Sigmoid colon (tissue), 7 donors: Measurements from ENCODE around the gene GPR65. TPM values are rescaled to one million over a fixed set of nuclear protein-coding genes. Genes with fewer than 3 reads are reported as not detected.

Experiments used
- DNase-seq: peaks from one replicate; pipeline ENCODE4 v3.0.0-alpha.2; 2019
- H3K27ac ChIP-seq, 4 donors: fragments of 200-600 bp; sonication (generic); one replicate each; pipeline ENCODE4 v1.5.1; 2016 to 2019; ENCODE audit warnings: mild to moderate bottlenecking in 1 of 4
- H3K27me3 ChIP-seq, 3 donors: fragments of 200-600 bp; sonication (generic); one replicate each; pipeline ENCODE4 v1.5.1; 2019; ENCODE audit warnings: mild to moderate bottlenecking in 1 of 3
- H3K36me3 ChIP-seq, 4 donors: fragments of 200-600 bp; sonication (generic); one replicate each; pipeline ENCODE4 v1.5.1; 2016 to 2019
- H3K4me1 ChIP-seq, 4 donors: fragments of 200-600 bp; sonication (generic); one replicate each; pipeline ENCODE4 v1.5.1; 2017 to 2019
- H3K4me3 ChIP-seq, 4 donors: fragments of 200-600 bp; sonication (generic); one replicate each; pipeline ENCODE4 v1.5.1; 2017 to 2019; ENCODE audit warnings: mild to moderate bottlenecking in 2 of 4, moderate library complexity in 1 of 4
- H3K9me3 ChIP-seq, 4 donors: fragments of 200-600 bp in 3 of 4; sonication (generic) in 3 of 4; one replicate each; pipeline versions ENCODE4 v1.5.1 to v1.6.1; 2013 to 2019
- EP300 ChIP-seq, 4 donors: sonication (generic); formaldehyde crosslinking; IDR thresholded peaks; one replicate each; pipeline ENCODE4 v1.6.1; 2017; ENCODE audit warnings: antibody characterized with exemption in 4 of 4
- POLR2A ChIP-seq, 2 donors: fragments of 450-650 bp; IDR thresholded peaks; one replicate each; pipeline ENCODE4 v1.6.1; 2016; ENCODE audit warnings: antibody characterized with exemption in 2 of 2, mild to moderate bottlenecking in 2 of 2, moderate library complexity in 2 of 2
- POLR2AphosphoS5 ChIP-seq, 4 donors: sonication (generic); formaldehyde crosslinking; IDR thresholded peaks; one replicate each; pipeline ENCODE4 v1.6.1; 2017; ENCODE audit warnings: antibody characterized with exemption in 4 of 4
- WGBS, 2 donors: extraction: QIAGEN DNeasy Blood & Tissue Kit; methylation state at CpG; one replicate each; pipeline ENCODE4 v1.1.7; 2013; 5-methylcytosine and 5-hydroxymethylcytosine counted together
- intact Hi-C: fragments of 100-400 bp; cut with DNase I; formaldehyde crosslinking; loops from one replicate; pipeline ENCODE4 v1.15.1; 2023
- polyA plus RNA-seq, 3 donors: library from polyadenylated mRNA; stranded (reverse); fragments of 200-250 nt; gene quantifications; one replicate each; pipeline ENCODE4 v1.2.3, GENCODE V29; 2013
- total RNA-seq, 4 donors: library from RNA; depleted of rRNA; stranded (reverse); fragments of >200 nt; gene quantifications; one replicate each; pipeline ENCODE4 v1.1.0, GENCODE V29; 2016
- TF ChIP-seq, protein P1 (sequence below), 4 experiments: fragments of 450-650 bp in 3 of 4; fragments of 200-600 bp in 1 of 4; IDR thresholded peaks; one replicate each; pipeline ENCODE4 v1.5.1; 2016 to 2019; ENCODE audit warnings: antibody characterized with exemption in 4 of 4, mild to moderate bottlenecking in 3 of 4, moderate library complexity in 2 of 4
- donor health status: healthy with polysubstance abuse.
- donor health status: Bipolar disorder and iron deficiency.
- donor health status: healthy.

The GPR65 gene
- total and polyA plus RNA-seq, 7 donors, result 0.92 to 3.2 (median 1.4) TPM

- intact Hi-C loops, result no loop called here
- no peaks in the 10 kb centered on the region for H3K4me1 ChIP-seq
- peaks cover 0 to 75% (median 7%) of the 10 kb centered on the region in 4 donors for H3K36me3 ChIP-seq
- no peak for DNase-seq
- TF ChIP-seq POLR2AphosphoS5 (IDR thresholded peaks at IDR 0.05) (no peak), POLR2A (IDR thresholded peaks at IDR 0.05) (no peak), EP300 (IDR thresholded peaks at IDR 0.05) (no peak)
- TF ChIP-seq, protein P1, sequence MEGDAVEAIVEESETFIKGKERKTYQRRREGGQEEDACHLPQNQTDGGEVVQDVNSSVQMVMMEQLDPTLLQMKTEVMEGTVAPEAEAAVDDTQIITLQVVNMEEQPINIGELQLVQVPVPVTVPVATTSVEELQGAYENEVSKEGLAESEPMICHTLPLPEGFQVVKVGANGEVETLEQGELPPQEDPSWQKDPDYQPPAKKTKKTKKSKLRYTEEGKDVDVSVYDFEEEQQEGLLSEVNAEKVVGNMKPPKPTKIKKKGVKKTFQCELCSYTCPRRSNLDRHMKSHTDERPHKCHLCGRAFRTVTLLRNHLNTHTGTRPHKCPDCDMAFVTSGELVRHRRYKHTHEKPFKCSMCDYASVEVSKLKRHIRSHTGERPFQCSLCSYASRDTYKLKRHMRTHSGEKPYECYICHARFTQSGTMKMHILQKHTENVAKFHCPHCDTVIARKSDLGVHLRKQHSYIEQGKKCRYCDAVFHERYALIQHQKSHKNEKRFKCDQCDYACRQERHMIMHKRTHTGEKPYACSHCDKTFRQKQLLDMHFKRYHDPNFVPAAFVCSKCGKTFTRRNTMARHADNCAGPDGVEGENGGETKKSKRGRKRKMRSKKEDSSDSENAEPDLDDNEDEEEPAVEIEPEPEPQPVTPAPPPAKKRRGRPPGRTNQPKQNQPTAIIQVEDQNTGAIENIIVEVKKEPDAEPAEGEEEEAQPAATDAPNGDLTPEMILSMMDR (IDR thresholded peaks at IDR 0.05), result no peak
- no peaks in the 10 kb centered on the region for H3K9me3 ChIP-seq
- H3K4me3 ChIP-seq, result no peak overlapping the region
- H3K27me3 ChIP-seq, result no peaks in the 10 kb centered on the region
- H3K27ac ChIP-seq, result no peak overlapping the region
Measured at GRCh38 chr14:87967496-87967895, 37.4 kb upstream of the GPR65 start.

- Histone ChIP-seq H3K27me3 (no peaks in the 10 kb centered on the region), H3K36me3 (peaks cover 0 to 63% (median 3%) of the 10 kb centered on the region in 4 donors), H3K4me3 (no peak overlapping the region), H3K27ac (no peak overlapping the region), H3K4me1 (no peaks in the 10 kb centered on the region), H3K9me3 (no peaks in the 10 kb centered on the region)
- intact Hi-C loops, result no loop called here
- no peak for DNase-seq
- WGBS, 2 donors, result 85 to 86% methylated on average over 2 of the region's 2 CpGs
- TF ChIP-seq, protein P1 (IDR thresholded peaks at IDR 0.05), result no peak
- TF ChIP-seq POLR2AphosphoS5 (IDR thresholded peaks at IDR 0.05) (no peak), POLR2A (IDR thresholded peaks at IDR 0.05) (no peak), EP300 (IDR thresholded peaks at IDR 0.05) (no peak)
Measured at GRCh38 chr14:87971010-87971409, 33.9 kb upstream of the GPR65 start.

DNA sequence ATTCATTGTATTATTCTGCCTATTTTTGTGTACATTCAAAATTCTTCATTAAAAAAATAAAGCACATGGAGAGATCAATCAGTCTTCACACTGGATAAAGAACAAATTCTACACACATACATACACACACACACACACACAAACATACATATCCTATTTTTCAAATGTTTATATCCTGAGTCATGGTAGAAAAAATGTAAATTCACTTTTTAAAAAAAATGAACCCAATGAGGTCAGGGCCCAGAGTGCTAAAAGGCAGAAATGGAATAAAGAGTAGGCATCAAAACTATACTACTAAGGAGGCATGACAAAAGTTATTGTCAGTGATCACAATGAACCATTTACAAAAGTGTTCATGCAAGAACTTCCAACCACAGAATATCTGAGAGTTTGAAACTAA lies 29.3 kb upstream of the GPR65 start:
- intact Hi-C loops, result no loop called here
- no peak overlapping the region for H3K4me3 ChIP-seq
- no peak for TF ChIP-seq POLR2AphosphoS5 (IDR thresholded peaks at IDR 0.05)
- TF ChIP-seq EP300 (IDR thresholded peaks at IDR 0.05), result no peak
- TF ChIP-seq POLR2A (IDR thresholded peaks at IDR 0.05), result no peak
- TF ChIP-seq, protein P1 (IDR thresholded peaks at IDR 0.05), result no peak
- no peaks in the 10 kb centered on the region for H3K4me1 ChIP-seq
- DNase-seq, result no peak
- no peaks in the 10 kb centered on the region for H3K9me3 ChIP-seq
- peaks cover 0 to 45% (median 2%) of the 10 kb centered on the region in 4 donors for H3K36me3 ChIP-seq
- no peak overlapping the region for H3K27ac ChIP-seq
- no peaks in the 10 kb centered on the region for H3K27me3 ChIP-seq

GRCh38 chr14:87979689-87980088 lies 25.2 kb upstream of the GPR65 start:
- Histone ChIP-seq H3K9me3 (no peaks in the 10 kb centered on the region), H3K4me3 (no peak overlapping the region), H3K27me3 (no peaks in the 10 kb centered on the region), H3K27ac (no peak overlapping the region), H3K4me1 (no peaks in the 10 kb centered on the region), H3K36me3 (peaks cover 0 to 48% (median 4%) of the 10 kb centered on the region in 4 donors)
- WGBS, 2 donors, result 91 to 99% methylated on average over 1 of the region's 1 CpG
- no peak for TF ChIP-seq POLR2A (IDR thresholded peaks at IDR 0.05)
- no peak for TF ChIP-seq POLR2AphosphoS5 (IDR thresholded peaks at IDR 0.05)
- TF ChIP-seq, protein P1 (IDR thresholded peaks at IDR 0.05), result no peak
- TF ChIP-seq EP300 (IDR thresholded peaks at IDR 0.05), result no peak
- no peak for DNase-seq
- intact Hi-C loops, result no loop called here

DNA sequence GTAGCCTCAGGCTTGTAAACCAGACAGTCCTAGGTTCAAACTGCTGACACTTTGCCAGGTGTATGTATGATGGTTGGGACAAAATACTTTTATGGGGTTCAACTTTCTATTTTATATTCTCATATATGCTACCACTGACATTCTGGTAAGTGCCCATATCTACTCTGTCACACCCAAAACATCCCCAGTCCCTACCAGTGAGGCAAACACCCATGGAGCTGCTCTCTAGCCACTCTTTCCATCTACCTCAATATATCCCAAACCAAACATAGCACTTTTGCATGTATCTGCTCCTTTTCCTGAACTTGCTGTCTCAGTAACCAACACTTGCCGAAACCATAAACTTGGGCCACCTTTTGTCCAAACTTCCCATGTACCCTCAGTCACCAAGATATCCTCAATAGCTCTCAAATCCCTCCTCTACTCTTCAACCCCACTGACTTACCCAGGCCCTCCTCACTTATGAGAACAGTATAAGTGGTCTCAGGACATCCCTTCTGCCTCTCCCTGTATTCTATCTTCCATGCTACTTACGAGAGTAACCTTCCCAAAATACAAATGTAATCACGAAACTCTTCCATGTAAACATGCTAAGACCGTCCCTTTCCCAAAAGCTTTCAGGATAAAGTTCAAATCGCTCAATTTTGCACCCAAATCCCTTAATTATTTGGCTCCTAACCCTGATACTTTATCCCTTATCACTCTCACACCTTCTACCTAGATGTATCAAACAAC lies 15.5 kb upstream of the GPR65 start:
- intact Hi-C loops, result no loop called here
- 92 to 95% methylated on average over 5 of the region's 5 CpGs for WGBS, 2 donors
- no peak for TF ChIP-seq POLR2A (IDR thresholded peaks at IDR 0.05)
- TF ChIP-seq EP300 (IDR thresholded peaks at IDR 0.05), result no peak
- TF ChIP-seq, protein P1 (IDR thresholded peaks at IDR 0.05), result no peak
- no peak for TF ChIP-seq POLR2AphosphoS5 (IDR thresholded peaks at IDR 0.05)

More for the DNA sequence above, 15.5 kb upstream of the GPR65 start:
- Histone ChIP-seq H3K36me3 (peaks cover 0 to 12% (median 0%) of the 10 kb centered on the region in 4 donors), H3K9me3 (no peaks in the 10 kb centered on the region), H3K4me1 (peaks cover 0 to 18% (median 8%) of the 10 kb centered on the region in 4 donors), H3K4me3 (no peak overlapping the region), H3K27ac (no peak overlapping the region), H3K27me3 (no peaks in the 10 kb centered on the region)
- no peak for DNase-seq
